HL-60 (cell line): ENCODE measurements around the gene CALCA.

Experiments
- GABPA ChIP-seq: IDR thresholded peaks from 2 replicates; pipeline ENCODE4 v1.6.1; 2012; ENCODE audit warnings: low read depth
- POLR2AphosphoS5 ChIP-seq: IDR thresholded peaks from 2 replicates; pipeline ENCODE4 v1.6.1; 2012; ENCODE audit warnings: low read depth
- REST ChIP-seq: IDR thresholded peaks from 2 replicates; pipeline ENCODE4 v1.6.1; 2012; ENCODE audit warnings: low read depth; ENCODE audit not compliant: insufficient replicate concordance
- SPI1 ChIP-seq: IDR thresholded peaks from 2 replicates; pipeline ENCODE4 v1.6.1; 2012; ENCODE audit warnings: low read depth, mild to moderate bottlenecking, borderline replicate concordance
- TF ChIP-seq, protein P1 (sequence below): IDR thresholded peaks from one replicate; pipeline ENCODE4 v1.5.1; 2011; ENCODE audit warnings: low read length, control low read depth, inconsistent platforms; ENCODE audit not compliant: insufficient read depth

DNA sequence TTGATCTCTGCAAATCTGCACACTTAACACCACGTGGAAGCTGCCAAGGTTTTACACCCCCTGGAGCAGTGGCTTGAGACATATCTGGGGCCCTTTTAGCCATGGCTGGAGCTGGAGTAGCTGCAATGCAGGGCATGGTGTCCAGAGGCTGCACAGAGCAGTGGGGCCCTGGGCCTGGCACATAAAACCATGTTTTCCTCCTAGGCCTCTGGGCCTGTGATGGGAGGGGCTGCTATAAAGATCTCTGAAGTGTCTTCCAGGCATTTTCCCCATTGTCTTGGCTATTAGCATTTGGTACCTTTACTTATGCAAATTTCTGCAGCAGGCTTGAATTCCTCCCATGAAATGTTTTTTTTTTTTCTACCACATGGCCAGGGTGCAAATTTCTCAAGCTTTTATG, 33.2 kb downstream of the CALCA start:
- TF ChIP-seq, protein P1, sequence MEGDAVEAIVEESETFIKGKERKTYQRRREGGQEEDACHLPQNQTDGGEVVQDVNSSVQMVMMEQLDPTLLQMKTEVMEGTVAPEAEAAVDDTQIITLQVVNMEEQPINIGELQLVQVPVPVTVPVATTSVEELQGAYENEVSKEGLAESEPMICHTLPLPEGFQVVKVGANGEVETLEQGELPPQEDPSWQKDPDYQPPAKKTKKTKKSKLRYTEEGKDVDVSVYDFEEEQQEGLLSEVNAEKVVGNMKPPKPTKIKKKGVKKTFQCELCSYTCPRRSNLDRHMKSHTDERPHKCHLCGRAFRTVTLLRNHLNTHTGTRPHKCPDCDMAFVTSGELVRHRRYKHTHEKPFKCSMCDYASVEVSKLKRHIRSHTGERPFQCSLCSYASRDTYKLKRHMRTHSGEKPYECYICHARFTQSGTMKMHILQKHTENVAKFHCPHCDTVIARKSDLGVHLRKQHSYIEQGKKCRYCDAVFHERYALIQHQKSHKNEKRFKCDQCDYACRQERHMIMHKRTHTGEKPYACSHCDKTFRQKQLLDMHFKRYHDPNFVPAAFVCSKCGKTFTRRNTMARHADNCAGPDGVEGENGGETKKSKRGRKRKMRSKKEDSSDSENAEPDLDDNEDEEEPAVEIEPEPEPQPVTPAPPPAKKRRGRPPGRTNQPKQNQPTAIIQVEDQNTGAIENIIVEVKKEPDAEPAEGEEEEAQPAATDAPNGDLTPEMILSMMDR, result no peak
- TF ChIP-seq POLR2AphosphoS5, result no peak
- TF ChIP-seq SPI1, result no peak
- TF ChIP-seq REST, result no peak
- TF ChIP-seq GABPA, result no peak
